Breast epithelium (tissue), 3 donors: Measurements from ENCODE around the gene TWF1.

Source experiments
- CTCF ChIP-seq, 3 donors: fragments of 450-650 bp; IDR thresholded peaks; one replicate each; pipeline ENCODE4 v1.5.1; 2016 to 2017; ENCODE audit warnings: antibody characterized with exemption in 3 of 3, mild to moderate bottlenecking in 3 of 3, moderate library complexity in 3 of 3
- POLR2A ChIP-seq: fragments of 450-650 bp; IDR thresholded peaks from one replicate; pipeline ENCODE4 v1.6.1; 2016; ENCODE audit warnings: antibody characterized with exemption, mild to moderate bottlenecking, moderate library complexity
- POLR2AphosphoS5 ChIP-seq, 3 donors: sonication (generic); formaldehyde crosslinking; IDR thresholded peaks; one replicate each; pipeline ENCODE4 v1.6.1; 2017; ENCODE audit warnings: antibody characterized with exemption in 3 of 3

- TF ChIP-seq CTCF (IDR thresholded peaks at IDR 0.05): no peak
- TF ChIP-seq POLR2A: no peak
- no peak for TF ChIP-seq POLR2AphosphoS5 (IDR thresholded peaks at IDR 0.05)
These were observed 8.4 kb downstream of the TWF1 start for GRCh38 chr12:43797561-43798217.
